ENCODE measurements around the gene MTA3.
"Not testable (repeated sequence)": the region's sequence is repeated elsewhere in the genome, so short reads cannot be mapped to it uniquely, and the experiment has no call there.

Gene MTA3

GRCh38 chr2:42604341-42604867 is 36.0 kb downstream of the MTA3 start:
- in situ Hi-C loops (cut with HindIII; ENCODE audit: low sequenced_read_pairs) = not testable (repeated sequence)

- in situ Hi-C loops (cut with HindIII; ENCODE audit: low sequenced_read_pairs) = not testable (repeated sequence)
Observed at GRCh38 chr2:42606166-42606565, 37.7 kb downstream of the MTA3 start.

GRCh38 chr2:42607101-42607637 is 38.7 kb downstream of the MTA3 start:
- in situ Hi-C loops (cut with HindIII; ENCODE audit: low sequenced_read_pairs) = no loop called here

- in situ Hi-C loops (cut with HindIII; ENCODE audit: low sequenced_read_pairs) = no loop called here
Observed at GRCh38 chr2:42613281-42614064, 45.0 kb downstream of the MTA3 start.

- in situ Hi-C loops (cut with HindIII; ENCODE audit: low sequenced_read_pairs) = no loop called here
Observed at GRCh38 chr2:42614838-42615237, 46.4 kb downstream of the MTA3 start.

GRCh38 chr2:42618116-42618515 is 49.7 kb downstream of the MTA3 start:
- in situ Hi-C loops (cut with HindIII; ENCODE audit: low sequenced_read_pairs) = no loop called here

- in situ Hi-C loops (cut with HindIII; ENCODE audit: low sequenced_read_pairs) = no loop called here
Observed at GRCh38 chr2:42618972-42619371, 50.5 kb downstream of the MTA3 start.

- in situ Hi-C loops (cut with HindIII; ENCODE audit: low sequenced_read_pairs) = not testable (repeated sequence)
Observed at GRCh38 chr2:42621626-42622025, 53.2 kb downstream of the MTA3 start.

- in situ Hi-C loops (cut with HindIII; ENCODE audit: low sequenced_read_pairs) = no loop called here
Observed at GRCh38 chr2:42622943-42623676, 54.7 kb downstream of the MTA3 start.

- in situ Hi-C loops (cut with HindIII; ENCODE audit: low sequenced_read_pairs) = no loop called here
Observed at GRCh38 chr2:42624047-42624446, 55.6 kb downstream of the MTA3 start.

- in situ Hi-C loops (cut with HindIII; ENCODE audit: low sequenced_read_pairs) = not testable (repeated sequence)
Observed at GRCh38 chr2:42628024-42628423, 59.6 kb downstream of the MTA3 start.

GRCh38 chr2:42636934-42637333 is 68.5 kb downstream of the MTA3 start:
- in situ Hi-C loops (cut with HindIII; ENCODE audit: low sequenced_read_pairs) = no loop called here

- in situ Hi-C loops (cut with HindIII; ENCODE audit: low sequenced_read_pairs) = no loop called here
Observed at GRCh38 chr2:42638080-42638784, 69.8 kb downstream of the MTA3 start.

- in situ Hi-C loops (cut with HindIII; ENCODE audit: low sequenced_read_pairs) = no loop called here
Observed at GRCh38 chr2:42639340-42640077, 71.1 kb downstream of the MTA3 start.

- in situ Hi-C loops (cut with HindIII; ENCODE audit: low sequenced_read_pairs) = no loop called here
Observed at GRCh38 chr2:42640261-42640660, 71.8 kb downstream of the MTA3 start.

GRCh38 chr2:42642371-42642770 is 73.9 kb downstream of the MTA3 start:
- in situ Hi-C loops (cut with HindIII; ENCODE audit: low sequenced_read_pairs) = not testable (repeated sequence)

- in situ Hi-C loops (cut with HindIII; ENCODE audit: low sequenced_read_pairs) = no loop called here
Observed at GRCh38 chr2:42645551-42645950, 77.1 kb downstream of the MTA3 start.

GRCh38 chr2:42648796-42649195 is 80.4 kb downstream of the MTA3 start:
- in situ Hi-C loops (cut with HindIII; ENCODE audit: low sequenced_read_pairs) = no loop called here

GRCh38 chr2:42651057-42651456 is 82.6 kb downstream of the MTA3 start:
- in situ Hi-C loops (cut with HindIII; ENCODE audit: low sequenced_read_pairs) = no loop called here

- in situ Hi-C loops (cut with HindIII; ENCODE audit: low sequenced_read_pairs) = no loop called here
Observed at GRCh38 chr2:42652086-42652485, 83.7 kb downstream of the MTA3 start.
